Neural cell (in vitro differentiated cells): ENCODE results near the gene PHAX. TPM values are rescaled to one million over a fixed set of nuclear protein-coding genes. Genes with fewer than 3 reads are reported as not detected.

ENCODE experiments used
- H2AFZ ChIP-seq: fragments of 200-600, 300-800 bp; sonication (generic), shearing (Covaris generic); 2 replicates; pipeline ENCODE4 v1.6.0; 2014; ENCODE audit warnings: low read depth, mild to moderate bottlenecking, antibody characterized with exemption, low read length, moderate library complexity
- H3F3A ChIP-seq: fragments of 200-600 bp; shearing (Covaris generic); 2 replicates; pipeline ENCODE4 v1.6.1; 2016; ENCODE audit warnings: mild to moderate bottlenecking, moderate library complexity, mixed read lengths, antibody characterized with exemption, low read length; ENCODE audit not compliant: insufficient read depth, poor library complexity, severe bottlenecking
- H3K27ac ChIP-seq: fragments of 200-600, 300-800 bp; sonication (generic), shearing (Covaris generic); 2 replicates; pipeline ENCODE4 v1.5.1; 2014; ENCODE audit warnings: mild to moderate bottlenecking, low read length, moderate library complexity
- H3K27me3 ChIP-seq: fragments of 300-800, 200-600 bp; sonication (generic), shearing (Covaris generic); 2 replicates; pipeline ENCODE4 v1.6.0; 2014; ENCODE audit warnings: mild to moderate bottlenecking, low read depth, low read length, moderate library complexity; ENCODE audit not compliant: insufficient read depth
- H3K36me3 ChIP-seq: fragments of 300-800, 200-600 bp; sonication (generic), shearing (Covaris generic); 2 replicates; pipeline ENCODE4 v1.5.1; 2014; ENCODE audit warnings: mild to moderate bottlenecking, antibody characterized with exemption, low read length, moderate library complexity; ENCODE audit not compliant: insufficient read depth
- H3K4me2 ChIP-seq: fragments of 300-800, 200-600 bp; sonication (generic), shearing (Covaris generic); 2 replicates; pipeline ENCODE4 v1.6.0; 2014; ENCODE audit warnings: mild to moderate bottlenecking, low read length
- H3K4me3 ChIP-seq: fragments of 300-800, 200-600 bp; sonication (generic), shearing (Covaris generic); 2 replicates; pipeline ENCODE4 v1.5.1; 2014; ENCODE audit warnings: mild to moderate bottlenecking, low read length, moderate library complexity
- H3K79me2 ChIP-seq: fragments of 200-600 bp; shearing (Covaris generic); replicated peaks from 2 replicates; pipeline ENCODE4 v1.6.0; 2014; ENCODE audit warnings: mild to moderate bottlenecking, low read length, moderate library complexity; ENCODE audit not compliant: insufficient read depth
- H3K9ac ChIP-seq: fragments of 300-800, 200-600 bp; sonication (generic), shearing (Covaris generic); 2 replicates; pipeline ENCODE4 v1.6.1; 2016; ENCODE audit warnings: mild to moderate bottlenecking, low read length, mixed read lengths
- H3K9me2 ChIP-seq: fragments of 200-600 bp; shearing (Covaris generic); 2 replicates; pipeline ENCODE4 v1.6.1; 2016; ENCODE audit warnings: mild to moderate bottlenecking, low read length, mixed read lengths; ENCODE audit not compliant: insufficient read depth
- H3K9me3 ChIP-seq: fragments of 200-600, 300-800 bp; sonication (generic), shearing (Covaris generic); 2 replicates; pipeline ENCODE4 v1.6.1; 2016; ENCODE audit warnings: mild to moderate bottlenecking, mixed run types, low read length, moderate library complexity, mixed read lengths
- H4K20me1 ChIP-seq: fragments of 200-600 bp; shearing (Covaris generic); 2 replicates; pipeline ENCODE4 v1.6.1; 2016; ENCODE audit warnings: mild to moderate bottlenecking, mixed run types; ENCODE audit not compliant: insufficient read depth
- CTCF ChIP-seq: fragments of 450-650 bp; IDR thresholded peaks from 2 replicates; pipeline ENCODE4 v1.5.1; 2014; ENCODE audit warnings: antibody characterized with exemption, mild to moderate bottlenecking, moderate library complexity; ENCODE audit not compliant: poor library complexity, severe bottlenecking
- EP300 ChIP-seq: fragments of 450-650 bp; conservative IDR thresholded peaks from 2 replicates; pipeline ENCODE4 v1.6.1; 2014; ENCODE audit warnings: antibody characterized with exemption, mild to moderate bottlenecking, moderate library complexity; ENCODE audit not compliant: poor library complexity, severe bottlenecking
- EZH2 ChIP-seq: fragments of 200-600, 300-800 bp; shearing (Covaris generic), sonication (generic); IDR thresholded peaks from 2 replicates; pipeline ENCODE4 v1.6.1; 2014; ENCODE audit warnings: antibody characterized with exemption, low read length, borderline replicate concordance, mild to moderate bottlenecking; ENCODE audit not compliant: insufficient read depth, poor library complexity, severe bottlenecking
- MXI1 ChIP-seq: fragments of 450-650 bp; conservative IDR thresholded peaks from 2 replicates; pipeline ENCODE4 v1.6.1; 2014; ENCODE audit warnings: antibody characterized with exemption, mild to moderate bottlenecking; ENCODE audit not compliant: poor library complexity, severe bottlenecking
- POLR2AphosphoS5 ChIP-seq: IDR thresholded peaks from 2 replicates; pipeline ENCODE4 v1.6.1; 2012
- RAD21 ChIP-seq: fragments of 450-650 bp; conservative IDR thresholded peaks from 2 replicates; pipeline ENCODE4 v1.6.1; 2014; ENCODE audit warnings: antibody characterized with exemption, mild to moderate bottlenecking, moderate library complexity
- REST ChIP-seq: IDR thresholded peaks from 2 replicates; pipeline ENCODE4 v1.6.1; 2012; ENCODE audit warnings: borderline replicate concordance
- SMC3 ChIP-seq: fragments of 450-650 bp; conservative IDR thresholded peaks from 2 replicates; pipeline ENCODE4 v1.6.1; 2014; ENCODE audit warnings: antibody characterized with exemption, mild to moderate bottlenecking, moderate library complexity; ENCODE audit not compliant: poor library complexity
- TAF1 ChIP-seq: IDR thresholded peaks from 2 replicates; pipeline ENCODE4 v1.6.1; 2012; ENCODE audit warnings: low read depth
- polyA plus RNA-seq: library from polyadenylated mRNA; depleted of rRNA; stranded (reverse); fragments of >200 nt; gene quantifications from 2 replicates; pipeline ENCODE4 v1.2.3, GENCODE V29; 2014

Gene PHAX
- polyA plus RNA-seq, 1 donor from 2014 or later: 42.3 TPM

DNA sequence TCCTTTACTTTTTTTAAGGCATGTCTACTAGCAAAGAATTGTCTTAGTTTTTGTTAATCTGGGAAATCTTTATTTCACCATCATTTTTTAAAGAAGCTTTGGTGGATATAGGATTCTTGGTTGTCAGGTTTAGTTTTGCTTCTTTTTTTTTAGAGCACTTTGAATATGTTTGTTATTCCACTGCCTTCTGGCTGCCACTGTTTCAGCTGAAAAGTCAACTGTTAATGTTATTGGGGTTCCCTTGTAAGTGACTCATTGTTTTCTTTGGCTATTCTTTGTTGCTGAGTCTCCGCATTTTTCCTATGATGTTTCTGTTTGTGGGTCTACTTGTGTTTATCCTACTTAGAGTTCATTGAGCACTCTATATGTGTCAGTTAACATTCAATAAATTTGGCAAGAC lies 44.4 kb downstream of the PHAX start:
- no peaks in the 10 kb centered on the region for H3K36me3 ChIP-seq
- no peak overlapping the region for H3K9ac ChIP-seq
- no peak overlapping the region for H3K27ac ChIP-seq
- no peak overlapping the region for H3K4me3 ChIP-seq
- no peaks in the 10 kb centered on the region for H3K79me2 ChIP-seq
- H4K20me1 ChIP-seq: no peaks in the 10 kb centered on the region
- H3K9me2 ChIP-seq: no peaks in the 10 kb centered on the region
- no peak for TF ChIP-seq EZH2
- no peak for TF ChIP-seq REST
- no peak for TF ChIP-seq CTCF
- no peak for TF ChIP-seq EP300
- TF ChIP-seq POLR2AphosphoS5: no peak
- TF ChIP-seq MXI1: no peak
- no peak for TF ChIP-seq SMC3
- TF ChIP-seq TAF1: no peak
- no peak for TF ChIP-seq RAD21
- H3F3A ChIP-seq: no peaks in the 10 kb centered on the region
- H3K27me3 ChIP-seq: no peaks in the 10 kb centered on the region
- no peak overlapping the region for H2AFZ ChIP-seq
- no peak overlapping the region for H3K4me2 ChIP-seq
- no peaks in the 10 kb centered on the region for H3K9me3 ChIP-seq

- Histone ChIP-seq H3K9me2 (no peaks in the 10 kb centered on the region), H3K9ac (no peak overlapping the region), H4K20me1 (no peaks in the 10 kb centered on the region), H3F3A (no peaks in the 10 kb centered on the region), H3K79me2 (no peaks in the 10 kb centered on the region), H3K4me3 (no peak overlapping the region), H3K27me3 (no peaks in the 10 kb centered on the region), H3K4me2 (no peak overlapping the region), H3K27ac (no peak overlapping the region), H3K9me3 (no peaks in the 10 kb centered on the region), H3K36me3 (no peaks in the 10 kb centered on the region), H2AFZ (no peak overlapping the region)
- TF ChIP-seq EZH2: no peak
- no peak for TF ChIP-seq SMC3
- no peak for TF ChIP-seq RAD21
- TF ChIP-seq TAF1: no peak
- no peak for TF ChIP-seq REST
- TF ChIP-seq CTCF: no peak
- no peak for TF ChIP-seq MXI1
- no peak for TF ChIP-seq EP300
- no peak for TF ChIP-seq POLR2AphosphoS5
These were observed 46.3 kb downstream of the PHAX start for GRCh38 chr5:126647071-126647470.
